Trophoblast cell (in vitro differentiated cells and primary cell): ENCODE measurements around the gene IL5.
"Not testable (repeated sequence)": the region's sequence is repeated elsewhere in the genome, so short reads cannot be mapped to it uniquely, and the experiment has no call there.

Experiments used
- DNase-seq, 2 donors: peaks; one replicate each; pipeline ENCODE4 v3.0.0-alpha.2; 2016
- H2AFZ ChIP-seq: 2 replicates; pipeline ENCODE4 v1.6.1; 2013; ENCODE audit warnings: low read length, moderate library complexity, mild to moderate bottlenecking; ENCODE audit not compliant: insufficient read depth, poor library complexity
- H2AK5ac ChIP-seq: 2 replicates; pipeline ENCODE4 v1.6.1; 2013; ENCODE audit warnings: mild to moderate bottlenecking, low read length
- H2BK120ac ChIP-seq: 2 replicates; pipeline ENCODE4 v1.6.1; 2013; ENCODE audit warnings: low read length, mild to moderate bottlenecking, moderate library complexity; ENCODE audit not compliant: insufficient read depth, poor library complexity
- H2BK12ac ChIP-seq: 2 replicates; pipeline ENCODE4 v1.6.1; 2013; ENCODE audit warnings: mild to moderate bottlenecking, low read length, moderate library complexity
- H2BK5ac ChIP-seq: 2 replicates; pipeline ENCODE4 v1.6.1; 2013; ENCODE audit warnings: low read length, low read depth, moderate library complexity, mild to moderate bottlenecking; ENCODE audit not compliant: poor library complexity
- H3K14ac ChIP-seq: 2 replicates; pipeline ENCODE4 v1.6.1; 2013; ENCODE audit warnings: mild to moderate bottlenecking, low read length
- H3K18ac ChIP-seq: 2 replicates; pipeline ENCODE4 v1.6.1; 2013; ENCODE audit warnings: mild to moderate bottlenecking, low read length
- H3K23ac ChIP-seq: 2 replicates; pipeline ENCODE4 v1.6.1; 2013; ENCODE audit warnings: low read length
- H3K27ac ChIP-seq: 2 replicates; pipeline ENCODE4 v1.5.1; 2013; ENCODE audit warnings: low read depth, mild to moderate bottlenecking, inconsistent platforms, low read length, moderate library complexity
- H3K27me3 ChIP-seq: 2 replicates; pipeline ENCODE4 v1.6.1; 2013; ENCODE audit warnings: inconsistent platforms, mild to moderate bottlenecking, low read length, moderate library complexity; ENCODE audit not compliant: insufficient read depth
- H3K36me3 ChIP-seq, 2 experiments: 1 replicate in 1 of 2; 2 replicates in 1 of 2; pipeline ENCODE4 v1.6.1; 2013; ENCODE audit warnings: low read length in 2 of 2, mild to moderate bottlenecking in 2 of 2, moderate library complexity in 1 of 2; ENCODE audit not compliant: insufficient read depth in 2 of 2, control insufficient read depth in 1 of 2
- H3K4ac ChIP-seq: 2 replicates; pipeline ENCODE4 v1.6.1; 2013; ENCODE audit warnings: low read depth, mild to moderate bottlenecking, low read length, moderate library complexity
- H3K4me1 ChIP-seq, 2 experiments: 1 replicate in 1 of 2; 2 replicates in 1 of 2; pipeline ENCODE4 v1.6.1; 2013; ENCODE audit warnings: low read length in 2 of 2, mild to moderate bottlenecking in 2 of 2, moderate library complexity in 1 of 2; ENCODE audit not compliant: insufficient read depth in 2 of 2, control insufficient read depth in 1 of 2
- H3K4me2 ChIP-seq: 2 replicates; pipeline ENCODE4 v1.6.1; 2013; ENCODE audit warnings: inconsistent platforms, mild to moderate bottlenecking, low read length, moderate library complexity
- H3K4me3 ChIP-seq: 2 replicates; pipeline ENCODE4 v1.5.1; 2013; ENCODE audit warnings: mild to moderate bottlenecking, low read depth, low read length, inconsistent platforms
- H3K79me1 ChIP-seq: one replicate; pipeline ENCODE4 v1.6.1; 2013; ENCODE audit warnings: low read length
- H3K79me2 ChIP-seq: 2 replicates; pipeline ENCODE4 v1.6.1; 2013; ENCODE audit warnings: low read length, mild to moderate bottlenecking; ENCODE audit not compliant: control insufficient read depth, insufficient read depth, poor library complexity
- H3K9ac ChIP-seq: 2 replicates; pipeline ENCODE4 v1.6.1; 2013; ENCODE audit warnings: mild to moderate bottlenecking, low read length
- H3K9me3 ChIP-seq: 2 replicates; pipeline ENCODE4 v1.6.1; 2013; ENCODE audit warnings: low read depth, mild to moderate bottlenecking, control low read depth, inconsistent platforms, low read length; ENCODE audit not compliant: insufficient read depth
- H4K12ac ChIP-seq: 2 replicates; pipeline ENCODE4 v1.6.1; 2013; ENCODE audit warnings: low read depth, mild to moderate bottlenecking, low read length, moderate library complexity
- H4K8ac ChIP-seq: 2 replicates; pipeline ENCODE4 v1.6.1; 2013; ENCODE audit warnings: low read depth, mild to moderate bottlenecking, low read length, moderate library complexity
- H4K91ac ChIP-seq: one replicate; pipeline ENCODE4 v1.6.1; 2013; ENCODE audit warnings: low read depth, mild to moderate bottlenecking, low read length, moderate library complexity
- WGBS: extraction: QIAGEN DNeasy Blood & Tissue Kit; methylation state at CpG from one replicate; pipeline ENCODE4 v1.1.7; 2013; ENCODE audit warnings: missing lambda C conversion rate; ENCODE audit not compliant: insufficient read length, insufficient coverage; ENCODE audit errors: extremely low coverage; 5-methylcytosine and 5-hydroxymethylcytosine counted together

The IL5 gene

DNA sequence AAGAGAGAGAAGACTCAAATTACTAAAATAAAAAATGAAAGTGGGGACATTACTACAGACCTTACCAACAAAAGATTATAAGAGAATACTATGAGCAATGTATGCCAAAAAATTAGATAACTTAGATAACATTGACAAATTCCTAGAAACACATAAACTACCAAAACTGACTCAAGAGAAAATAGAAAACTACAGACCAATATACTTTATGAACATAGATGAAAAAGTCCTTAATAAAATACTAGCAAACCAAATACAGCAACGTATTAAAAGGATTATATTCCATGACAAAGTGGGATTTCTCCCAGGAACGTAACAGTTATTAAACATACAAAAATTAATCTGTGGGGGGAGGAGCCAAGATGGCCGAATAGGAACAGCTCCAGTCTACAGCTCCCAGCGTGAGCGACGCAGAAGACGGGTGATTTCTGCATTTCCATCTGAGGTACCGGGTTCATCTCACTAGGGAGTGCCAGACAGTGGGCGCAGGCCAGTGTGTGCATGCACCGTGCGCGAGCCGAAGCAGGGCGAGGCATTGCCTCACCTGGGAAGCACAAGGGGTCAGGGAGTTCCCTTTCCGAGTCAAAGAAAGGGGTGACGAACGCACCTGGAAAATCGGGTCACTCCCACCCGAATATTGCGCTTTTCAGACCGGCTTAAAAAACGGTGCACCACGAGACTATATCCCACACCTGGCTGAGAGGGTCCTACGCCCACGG is 29.5 kb downstream of the IL5 start:
- H4K8ac ChIP-seq, H3K14ac ChIP-seq, H3K18ac ChIP-seq, H3K23ac ChIP-seq, H4K12ac ChIP-seq, H3K4me3 ChIP-seq, DNase-seq, H2BK120ac ChIP-seq, H2BK12ac ChIP-seq, H3K4me1 ChIP-seq, H3K4ac ChIP-seq, H3K27ac ChIP-seq, H3K36me3 ChIP-seq, H2AFZ ChIP-seq, H3K9me3 ChIP-seq, H3K27me3 ChIP-seq, H3K79me2 ChIP-seq, H3K4me2 ChIP-seq, H4K91ac ChIP-seq, H3K79me1 ChIP-seq, H2BK5ac ChIP-seq, H3K9ac ChIP-seq, H2AK5ac ChIP-seq: not testable (repeated sequence)
- no CpG with 5 or more reads among the region's 25 CpGs for WGBS

DNA sequence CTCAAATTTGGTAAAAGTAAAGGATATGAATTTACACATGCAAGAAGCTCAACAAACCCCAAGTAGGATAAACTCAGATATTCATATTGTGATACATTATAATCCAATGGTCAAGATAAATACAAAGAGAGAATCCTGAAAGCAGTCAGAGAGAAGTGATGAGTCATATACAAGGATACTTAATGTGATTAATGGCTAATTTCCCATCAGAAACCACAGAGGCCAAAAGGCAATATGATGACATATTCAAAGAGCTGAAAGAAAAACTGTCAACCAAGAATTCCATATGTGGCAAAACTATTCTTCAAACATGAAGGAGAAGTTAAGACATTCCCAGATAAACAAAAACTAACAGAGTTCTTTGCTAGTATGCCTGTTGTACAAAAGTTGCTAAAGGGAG is 33.2 kb downstream of the IL5 start:
- no peak overlapping the region for H2BK12ac ChIP-seq
- no peak overlapping the region for H3K27ac ChIP-seq
- H3K4me3 ChIP-seq = no peak overlapping the region
- H3K36me3 ChIP-seq = no peaks in the 10 kb centered on the region
- H2BK5ac ChIP-seq = no peak overlapping the region
- H3K79me1 ChIP-seq = no peaks in the 10 kb centered on the region
- H4K8ac ChIP-seq = no peak overlapping the region
- H3K4ac ChIP-seq = no peak overlapping the region
- no peak overlapping the region for H3K4me2 ChIP-seq
- no peaks in the 10 kb centered on the region for H3K4me1 ChIP-seq
- no peak overlapping the region for H3K14ac ChIP-seq
- no peaks in the 10 kb centered on the region for H3K9me3 ChIP-seq
- H3K18ac ChIP-seq = no peak overlapping the region
- no peak overlapping the region for H3K9ac ChIP-seq
- DNase-seq = no peak
- H3K23ac ChIP-seq = no peak overlapping the region
- no peak overlapping the region for H4K12ac ChIP-seq
- no peak overlapping the region for H2AK5ac ChIP-seq
- no peaks in the 10 kb centered on the region for H3K27me3 ChIP-seq
- no peak overlapping the region for H4K91ac ChIP-seq
- no peaks in the 10 kb centered on the region for H3K79me2 ChIP-seq
- H2AFZ ChIP-seq = no peak overlapping the region
- H2BK120ac ChIP-seq = no peak overlapping the region

DNA sequence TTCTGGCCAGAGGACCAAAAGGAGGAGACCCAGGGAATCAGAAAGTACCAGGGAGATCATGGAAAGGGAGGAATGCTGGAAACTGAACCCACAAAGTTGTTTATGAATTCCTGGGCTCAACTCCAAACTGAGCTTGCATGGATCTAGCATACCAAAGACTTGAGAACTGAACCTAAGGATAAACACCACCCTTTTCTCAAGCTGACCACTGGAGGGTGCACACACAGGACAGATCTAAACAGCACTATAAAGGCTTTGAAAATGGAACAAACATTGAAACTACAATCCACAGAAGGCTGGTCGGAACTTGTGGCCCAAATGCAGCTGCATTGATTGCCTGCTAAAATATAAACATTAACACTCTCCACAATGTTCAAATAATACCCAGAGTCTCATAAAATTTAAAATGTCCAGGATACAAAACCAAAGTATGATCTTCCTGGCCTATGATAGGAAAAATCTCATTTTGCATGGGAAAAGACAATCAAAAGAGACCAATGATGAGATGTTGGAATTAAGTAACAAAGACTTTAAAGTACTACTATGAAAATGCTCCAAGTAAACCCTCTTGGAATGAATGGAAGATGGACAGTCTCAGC is 37.1 kb downstream of the IL5 start:
- Histone ChIP-seq H2BK5ac (no peak overlapping the region), H4K12ac (no peak overlapping the region), H3K27me3 (no peaks in the 10 kb centered on the region), H2AK5ac (no peak overlapping the region), H3K9me3 (no peaks in the 10 kb centered on the region), H3K4me2 (no peak overlapping the region), H4K91ac (no peak overlapping the region), H3K14ac (no peak overlapping the region), H2BK12ac (no peak overlapping the region), H3K4ac (no peak overlapping the region), H3K18ac (no peak overlapping the region), H3K9ac (no peak overlapping the region), H3K4me3 (no peak overlapping the region), H3K36me3 (no peaks in the 10 kb centered on the region), H2BK120ac (no peak overlapping the region), H2AFZ (peak overlapping the region; percentile 5), H3K23ac (no peak overlapping the region), H3K79me2 (no peaks in the 10 kb centered on the region), H3K79me1 (no peaks in the 10 kb centered on the region), H3K4me1 (no peaks in the 10 kb centered on the region), H4K8ac (no peak overlapping the region), H3K27ac (no peak overlapping the region)
- peak in 1 of 2 donors; percentile 47 for DNase-seq
- WGBS = no CpG with 5 or more reads among the region's 1 CpG

DNA sequence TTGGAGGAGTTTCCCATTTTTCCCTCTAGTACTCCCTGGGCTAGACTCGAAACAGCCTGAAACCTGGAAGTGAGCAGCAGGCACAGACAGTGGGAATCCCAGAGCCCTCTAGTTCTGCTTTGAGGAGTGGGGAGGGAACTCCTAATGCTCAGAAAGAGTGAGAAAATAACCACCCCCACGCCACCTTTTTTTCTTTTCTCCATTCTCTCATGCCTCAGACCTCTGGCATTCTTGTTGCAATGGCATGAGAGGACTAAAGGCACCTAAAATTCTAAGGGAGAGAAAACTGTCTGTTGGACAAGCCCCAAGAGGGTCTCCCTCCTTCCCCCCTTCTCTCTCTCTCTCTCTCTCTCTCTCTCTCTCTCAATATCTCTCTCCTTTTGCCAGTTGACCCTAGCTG is 37.7 kb downstream of the IL5 start:
- Histone ChIP-seq H3K4me1 (no peaks in the 10 kb centered on the region), H3K4me2 (no peak overlapping the region), H4K91ac (no peak overlapping the region), H3K27ac (no peak overlapping the region), H2AK5ac (no peak overlapping the region), H3K4ac (no peak overlapping the region), H3K14ac (no peak overlapping the region), H3K9me3 (no peaks in the 10 kb centered on the region), H3K18ac (no peak overlapping the region), H3K79me1 (no peaks in the 10 kb centered on the region), H3K4me3 (no peak overlapping the region), H2BK12ac (no peak overlapping the region), H3K23ac (no peak overlapping the region), H3K36me3 (no peaks in the 10 kb centered on the region), H3K9ac (no peak overlapping the region), H4K8ac (no peak overlapping the region), H2BK120ac (no peak overlapping the region), H2BK5ac (no peak overlapping the region), H3K79me2 (no peaks in the 10 kb centered on the region), H3K27me3 (no peaks in the 10 kb centered on the region), H2AFZ (peak overlapping the region; percentile 5), H4K12ac (no peak overlapping the region)
- DNase-seq = no peak
- WGBS = no CpG with 5 or more reads among the region's 2 CpGs
